ENCODE results near the gene RNF145.

GRCh38 chr5:159149085-159149484, 60.3 kb downstream of the RNF145 start:
- no peak for TF ChIP-seq CTCF (IDR thresholded peaks at IDR 0.05)
- no peak for TF ChIP-seq EP300 (IDR thresholded peaks at IDR 0.05)
- no peak for TF ChIP-seq POLR2AphosphoS5 (IDR thresholded peaks at IDR 0.05)
- TF ChIP-seq POLR2A (IDR thresholded peaks at IDR 0.05), result no peak
